GM10248 (cell line): ENCODE results near the gene PCLO.

Experiments
- CTCF ChIA-PET: fragments of 300-600 bp; sonication (Branson Sonifier 250); formaldehyde crosslinking; extraction: SDS; loops from one replicate; lab custom pipeline; 2021; ENCODE audit warnings: antibody characterized with exemption; lab: Yijun Ruan, JAX
- POLR2A ChIA-PET: fragments of 350-650 bp; sonication (Branson Sonifier 250); formaldehyde crosslinking; extraction: SDS; loops from one replicate; lab custom pipeline; 2020; ENCODE audit warnings: antibody characterized with exemption; lab: Yijun Ruan, JAX
- DNase-seq: peaks from one replicate; pipeline ENCODE4 v3.0.0; 2012; ENCODE audit errors: extremely low spot score
- CTCF ChIP-seq: IDR thresholded peaks from 2 replicates; pipeline ENCODE4 v1.5.1; 2012; ENCODE audit warnings: mild to moderate bottlenecking, low read depth; ENCODE audit errors: extremely low read depth, missing control alignments, control extremely low read depth

Gene PCLO

GRCh38 chr7:83001362-83002040 lies 161.2 kb downstream of the PCLO start:
- no peak for DNase-seq
- TF ChIP-seq CTCF = no peak
- ChIA-PET CTCF (no interaction called here), POLR2A (no interaction called here)

- DNase-seq = no peak
- no peak for TF ChIP-seq CTCF
- ChIA-PET CTCF (interaction anchor here (1.1 kb wide), 1 partner anchor 10 kb away, joined by 3 read pairs; no protein-coding TSS in a partner anchor), POLR2A (no interaction called here)
Observed at GRCh38 chr7:82998436-82998835, 164.2 kb downstream of the PCLO start.

GRCh38 chr7:82985144-82985802 lies 177.4 kb downstream of the PCLO start:
- DNase-seq = no peak
- POLR2A ChIA-PET = no interaction called here
- no peak for TF ChIP-seq CTCF
- CTCF ChIA-PET = interaction anchor here (1.5 kb wide), 1 partner anchor 11 kb away, joined by 4 read pairs; no protein-coding TSS in a partner anchor

- no peak for TF ChIP-seq CTCF
- CTCF ChIA-PET = no interaction called here
- DNase-seq = no peak
- POLR2A ChIA-PET = no interaction called here
Observed at GRCh38 chr7:82980130-82980788, 182.4 kb downstream of the PCLO start.

- POLR2A ChIA-PET = no interaction called here
- DNase-seq = no peak
- CTCF ChIA-PET = no interaction called here
- no peak for TF ChIP-seq CTCF
Observed at GRCh38 chr7:82975811-82976468, 186.7 kb downstream of the PCLO start.

- ChIA-PET CTCF (no interaction called here), POLR2A (no interaction called here)
- no peak for TF ChIP-seq CTCF
- no peak for DNase-seq
Observed at GRCh38 chr7:82972135-82972534, 190.5 kb downstream of the PCLO start.
